T-helper 1 cell treated with Interleukin-12 subunit alpha and Interleukin-12 subunit beta and Interleukin-4 antibody, amounts not matched to agents 30 ng/mL and 1 ng/mL, for 36 hours (primary cell): ENCODE data around the gene NDUFB2. TPM values are rescaled to one million over a fixed set of nuclear protein-coding genes. Genes with fewer than 3 reads are reported as not detected.
"Not testable (repeated sequence)": the region's sequence is repeated elsewhere in the genome, so short reads cannot be mapped to it uniquely, and the experiment has no call there.

Experiments used
- intact Hi-C: fragments of 100-400 bp; cut with micrococcal nuclease; formaldehyde crosslinking; loops from one replicate; pipeline ENCODE4 v1.15.1; 2024
- total RNA-seq: library from RNA; stranded (reverse); gene quantifications from 2 replicates; pipeline ENCODE4 v1.2.3, GENCODE V29; 2022

The NDUFB2 gene
- total RNA-seq, 1 donor from 2014 or later, result 169 TPM

DNA sequence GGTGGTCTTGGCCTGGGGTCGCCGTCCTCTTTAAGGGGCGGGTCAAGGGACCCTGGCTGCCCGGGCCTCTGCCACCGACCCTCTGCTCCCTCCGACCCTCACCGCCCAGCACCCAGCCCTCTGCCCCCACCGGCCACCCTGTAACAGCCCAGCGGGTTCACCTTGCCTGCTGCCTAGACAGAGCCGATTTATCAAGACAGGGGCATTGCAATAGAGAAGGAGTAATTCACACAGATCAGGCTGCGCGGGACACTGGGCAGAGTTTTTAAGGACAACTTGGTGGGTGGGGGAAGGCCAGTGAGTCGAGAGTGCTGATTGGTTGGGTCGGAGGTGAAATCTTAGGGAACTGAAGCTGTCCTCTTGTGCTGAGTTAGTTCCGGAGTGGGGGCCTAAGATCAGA lies 24.5 kb upstream of the NDUFB2 start:
- intact Hi-C loops, result loop anchor here (1.0 to 5.0 kb wide), 3 partner anchors 340 to 1310 kb away; partner anchors contain the start of gene AGK

DNA sequence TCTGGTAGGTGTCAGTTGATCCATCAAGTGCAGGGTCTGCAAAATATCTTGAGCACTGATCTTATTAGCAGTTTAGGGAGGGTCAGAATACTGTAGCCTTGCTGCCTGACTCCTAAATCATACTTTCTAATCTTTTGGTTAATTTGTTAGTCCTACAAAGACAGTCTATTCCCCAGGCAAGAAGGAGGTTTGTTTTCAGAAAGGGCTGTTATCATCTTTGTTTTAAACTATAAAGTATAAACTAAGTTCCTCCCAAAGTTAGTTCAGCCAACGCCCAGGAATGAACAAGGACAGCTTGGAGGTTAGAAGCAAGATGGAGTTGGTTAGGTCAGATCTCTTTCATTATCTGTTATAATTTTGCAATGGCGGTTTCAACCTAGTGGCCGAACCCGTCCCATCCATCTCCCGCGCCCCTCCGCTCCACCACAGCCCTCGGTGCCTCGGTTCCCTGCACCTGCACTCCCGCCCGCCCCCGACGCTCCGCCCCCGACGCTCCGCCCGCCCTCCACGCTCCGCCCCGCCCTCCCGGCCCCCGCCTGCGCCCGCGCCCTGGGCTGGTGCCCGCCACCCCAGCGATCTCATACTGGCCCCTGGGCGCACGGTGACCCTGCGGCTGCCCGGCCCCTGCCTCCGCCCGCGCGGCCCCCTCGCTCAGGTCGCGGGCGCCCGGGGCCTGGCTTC lies 24.0 kb upstream of the NDUFB2 start, which contains the start of gene ADCK2:
Gene ADCK2, plus strand, starts transcription at position 564 of the 681 bp plus-strand sequence. CDS start 386 bp downstream, outside the sequence.
- intact Hi-C loops, result loop anchor here (1.0 to 5.0 kb wide), 6 partner anchors 16 to 1310 kb away; partner anchors contain the start of genes AGK, MKRN1 and NDUFB2

DNA sequence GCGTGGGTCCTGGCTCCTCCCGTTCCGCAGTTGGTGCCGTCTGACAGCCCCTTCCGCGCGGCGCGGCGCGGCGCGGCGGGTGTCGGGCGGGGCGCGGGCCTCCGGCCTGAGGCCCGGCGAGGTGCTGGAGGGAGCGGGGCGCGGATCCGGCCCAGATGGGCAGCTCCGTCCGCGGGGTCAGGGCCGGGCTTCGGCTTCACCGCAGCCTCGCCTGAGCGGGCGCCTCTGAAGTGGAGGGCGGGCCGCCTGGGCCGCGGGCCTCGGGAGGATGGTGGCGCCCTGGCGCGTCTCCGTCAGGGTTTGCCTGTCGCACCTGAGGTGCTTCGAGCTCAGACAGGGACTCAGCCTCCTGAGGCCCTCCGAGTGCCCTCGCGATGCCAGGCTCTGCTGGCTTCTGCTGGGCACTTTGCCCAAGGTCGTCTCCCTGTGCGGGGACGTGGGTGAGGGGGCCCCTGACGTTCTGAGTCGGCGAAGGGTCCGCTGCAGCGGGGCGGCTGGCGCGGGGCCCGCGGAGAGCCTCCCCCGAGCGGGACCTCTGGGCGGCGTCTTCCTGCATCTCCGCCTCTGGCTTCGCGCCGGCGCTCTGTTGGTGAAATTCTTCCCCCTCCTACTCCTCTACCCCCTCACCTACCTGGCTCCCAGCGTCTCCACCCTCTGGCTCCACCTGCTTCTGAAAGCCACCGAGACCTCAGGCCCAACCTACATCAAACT lies 23.3 kb upstream of the NDUFB2 start:
- intact Hi-C loops, result loop anchor here (1.0 to 5.0 kb wide), 5 partner anchors 17 to 1311 kb away; partner anchors contain the start of genes AGK, MKRN1 and NDUFB2

DNA sequence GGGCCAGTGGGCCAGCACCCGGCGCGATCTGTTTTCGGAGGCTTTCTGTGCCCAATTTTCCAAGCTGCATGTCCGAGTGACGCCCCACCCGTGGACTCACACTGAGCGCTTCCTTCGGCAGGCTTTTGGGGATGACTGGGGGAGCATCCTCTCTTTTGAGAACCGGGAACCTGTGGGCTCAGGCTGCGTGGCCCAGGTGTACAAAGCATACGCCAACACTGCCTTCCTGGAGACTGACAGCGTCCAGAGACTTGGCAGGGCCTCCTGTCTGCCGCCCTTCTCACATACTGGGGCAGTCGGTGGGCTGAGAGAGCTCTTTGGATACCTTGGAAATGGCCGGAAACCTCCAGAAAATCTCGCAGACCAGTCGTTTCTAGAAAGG lies 22.7 kb upstream of the NDUFB2 start:
- intact Hi-C loops, result loop anchor here (1.0 to 5.0 kb wide), 5 partner anchors 17 to 1311 kb away; partner anchors contain the start of genes AGK, MKRN1 and NDUFB2

DNA sequence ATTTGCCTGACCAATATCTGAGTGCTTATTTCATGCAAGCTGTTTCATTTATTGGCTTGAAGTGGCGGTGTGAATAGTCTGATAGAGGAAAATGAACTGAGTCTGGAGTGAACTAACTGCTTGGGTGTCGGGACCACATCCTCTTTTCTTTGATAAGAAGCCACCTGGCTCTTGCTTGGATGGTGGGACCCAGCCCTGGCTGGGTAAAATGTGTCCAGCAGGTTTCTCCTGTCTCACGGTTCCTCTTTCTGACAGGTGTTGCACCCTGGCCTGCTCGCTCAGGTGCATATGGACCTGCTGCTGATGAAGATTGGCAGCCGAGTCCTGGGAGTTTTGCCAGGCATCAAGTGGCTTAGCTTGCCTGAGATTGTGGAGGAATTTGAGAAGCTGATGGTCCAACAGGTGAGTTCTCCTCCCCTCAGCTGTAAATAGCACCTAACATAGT lies 22.1 kb upstream of the NDUFB2 start:
- intact Hi-C loops, result loop anchor here (5.0 kb wide), 1 partner anchor 1312 kb away; no protein-coding TSS in a partner anchor

DNA sequence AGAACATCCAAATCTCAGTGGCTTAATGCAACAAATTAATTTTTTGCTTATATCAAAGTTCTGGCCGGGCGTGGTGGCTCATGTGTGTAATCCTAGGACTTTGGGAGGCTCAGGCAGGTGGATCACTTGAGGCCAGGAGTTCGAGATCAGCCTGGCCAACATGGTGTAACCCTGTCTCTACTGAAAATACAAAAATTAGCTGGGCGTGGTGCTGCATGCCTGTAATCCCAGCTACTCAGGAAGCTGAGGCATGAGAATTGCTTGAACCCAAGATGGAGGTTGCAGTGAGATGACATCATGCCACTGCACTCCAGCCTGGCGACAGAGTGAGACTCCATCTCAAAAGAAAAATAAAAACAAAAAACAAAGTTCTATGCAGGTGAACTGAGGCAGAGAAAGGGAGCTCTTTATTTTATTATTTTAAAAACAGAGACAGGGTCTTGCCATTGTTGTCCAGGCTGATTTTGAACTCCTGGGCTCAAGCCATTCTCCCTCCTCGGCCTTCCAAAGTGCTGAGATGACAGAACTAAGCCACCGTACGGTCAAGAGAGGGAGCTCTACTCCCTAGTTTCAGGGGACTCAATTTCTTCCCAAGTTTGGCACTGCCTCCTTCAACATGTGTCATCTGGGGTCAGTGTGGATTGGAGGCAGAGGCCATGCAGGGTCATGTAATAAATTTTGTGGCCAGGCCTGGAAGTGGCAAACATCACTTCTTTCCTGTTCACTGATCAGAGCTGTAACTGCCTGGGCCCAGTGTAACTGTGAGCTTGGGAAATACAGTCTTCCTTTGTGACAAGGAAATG lies 21.4 kb upstream of the NDUFB2 start:
- intact Hi-C loops, result loop anchor here (5.0 kb wide), 1 partner anchor 1313 kb away; no protein-coding TSS in a partner anchor

DNA sequence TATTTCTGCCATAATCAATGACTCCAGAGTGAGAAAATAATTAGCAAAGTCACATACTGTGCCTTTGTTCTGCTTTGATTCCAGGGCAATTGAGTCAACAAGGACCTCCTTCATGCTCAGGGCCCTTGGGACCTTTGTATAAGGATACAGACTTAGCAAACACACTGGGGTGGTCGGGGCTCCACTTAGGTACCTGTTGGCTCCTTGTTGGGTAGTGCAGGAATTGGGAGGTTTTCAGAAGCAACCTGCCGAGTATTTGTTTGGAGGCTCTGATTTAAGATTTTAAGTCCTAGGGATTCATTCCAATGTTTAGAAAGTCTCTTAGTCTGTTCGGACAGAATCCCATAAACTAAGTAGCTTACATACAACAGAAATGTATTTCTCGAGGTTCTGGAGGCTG lies 20.8 kb upstream of the NDUFB2 start:
- intact Hi-C loops, result no loop called here

DNA sequence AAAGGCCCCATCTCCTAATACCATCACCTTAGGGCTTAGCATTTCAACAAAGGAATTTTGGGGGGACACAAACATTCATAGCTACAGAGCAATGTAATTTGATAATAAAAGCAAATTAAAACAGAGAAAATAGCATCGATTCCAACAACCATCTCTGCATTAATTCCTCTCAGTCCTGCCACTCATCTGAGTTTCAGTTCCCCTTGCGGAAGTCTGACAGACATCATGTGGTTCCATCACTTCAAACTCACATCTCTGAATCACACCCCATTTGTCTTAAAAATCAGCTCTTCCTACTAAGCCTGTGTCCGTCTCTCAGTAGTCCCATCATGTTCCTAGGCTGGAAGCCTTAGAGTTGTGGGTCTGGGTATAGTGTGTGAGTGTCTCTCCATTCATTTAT lies 20.2 kb upstream of the NDUFB2 start:
- intact Hi-C loops, result no loop called here

DNA sequence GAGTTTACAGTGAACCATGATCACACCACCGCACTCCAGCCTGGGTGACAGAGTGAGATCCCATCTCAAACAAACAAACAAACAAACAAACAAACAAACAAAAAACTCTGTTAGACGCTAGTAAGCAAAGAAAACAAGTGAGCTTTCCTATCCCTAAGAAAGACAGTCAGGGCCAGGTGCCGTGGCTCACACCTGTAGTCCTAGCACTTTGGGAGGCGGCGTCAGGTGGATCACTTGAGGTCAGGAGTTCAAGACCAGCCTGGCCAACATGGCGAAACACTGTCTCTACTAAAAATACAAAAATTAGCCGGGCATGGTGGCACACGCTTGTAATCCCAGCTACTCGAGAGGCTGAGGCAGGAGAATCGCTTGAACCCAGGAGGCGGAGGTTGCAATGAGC lies 19.6 kb upstream of the NDUFB2 start:
- intact Hi-C loops, result not testable (repeated sequence)

DNA sequence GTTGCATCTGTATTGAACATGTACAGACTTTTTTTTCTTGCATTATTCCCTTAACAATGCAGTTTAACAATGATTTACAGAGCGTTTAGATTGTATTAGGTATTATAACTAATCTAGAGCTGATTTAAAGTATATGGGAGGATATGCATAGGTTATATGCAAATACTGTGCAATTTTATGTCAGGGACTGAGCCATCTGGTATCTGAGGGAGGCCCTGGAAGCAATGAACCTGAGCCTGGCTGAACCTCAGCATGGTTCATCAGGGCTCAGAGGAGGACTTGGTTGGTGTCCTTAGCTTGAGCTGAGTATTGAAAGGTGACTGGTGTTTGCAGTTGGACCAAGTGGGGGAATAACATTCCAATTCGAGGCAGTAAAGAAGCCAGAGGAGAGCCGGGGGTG lies 19.0 kb upstream of the NDUFB2 start:
- intact Hi-C loops, result no loop called here

DNA sequence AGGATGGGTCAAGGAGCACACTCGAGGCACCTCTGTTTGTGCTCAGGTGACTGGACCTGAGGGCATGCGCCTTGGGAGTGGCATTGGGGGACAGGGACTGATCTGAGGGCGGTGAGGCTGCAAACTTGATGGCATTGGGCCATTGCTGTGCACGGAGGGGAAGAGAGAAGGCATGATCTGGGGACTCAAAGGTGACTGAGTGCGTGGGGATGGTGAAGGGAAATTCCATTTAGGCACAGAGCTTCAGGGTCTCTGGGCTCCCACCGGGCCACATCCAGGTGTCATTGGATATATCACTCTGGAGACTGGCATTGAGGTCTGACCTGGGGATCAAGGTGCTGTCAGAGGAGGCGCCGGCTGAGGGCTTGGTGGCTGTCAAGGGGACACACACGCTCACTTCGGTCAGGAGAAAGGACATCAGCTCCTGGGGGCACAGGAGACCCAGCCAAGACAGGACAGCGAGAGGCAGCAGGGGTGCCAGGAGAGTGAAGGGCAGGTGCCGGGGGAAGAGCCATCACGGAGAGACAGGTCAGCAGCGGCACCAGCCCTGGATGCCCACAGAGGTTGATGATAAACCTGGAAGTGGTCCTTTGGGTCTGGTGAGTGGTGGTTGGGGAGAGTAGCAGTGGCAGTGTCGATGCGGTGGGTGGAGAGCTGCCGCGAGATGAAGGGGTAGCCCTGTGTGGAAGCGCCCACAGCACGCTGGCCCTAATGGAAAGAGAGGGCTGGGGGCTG lies 18.3 kb upstream of the NDUFB2 start:
- intact Hi-C loops, result no loop called here

DNA sequence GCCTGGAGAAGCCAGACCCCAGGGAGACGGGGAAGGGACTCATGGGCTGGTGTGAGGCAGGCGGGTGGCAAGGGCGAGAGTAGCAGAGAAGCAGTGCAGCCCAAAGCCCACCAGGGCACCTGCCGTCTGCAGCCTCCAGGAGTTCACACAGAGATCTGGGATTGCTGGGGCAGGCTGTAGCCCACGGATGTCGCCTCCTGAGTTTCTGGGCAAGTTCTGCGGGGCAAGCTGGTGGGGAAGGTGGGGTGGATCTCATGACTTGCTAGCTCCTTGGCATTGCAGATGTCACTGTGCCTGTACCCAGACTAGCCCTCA lies 17.7 kb upstream of the NDUFB2 start:
- intact Hi-C loops, result no loop called here

DNA sequence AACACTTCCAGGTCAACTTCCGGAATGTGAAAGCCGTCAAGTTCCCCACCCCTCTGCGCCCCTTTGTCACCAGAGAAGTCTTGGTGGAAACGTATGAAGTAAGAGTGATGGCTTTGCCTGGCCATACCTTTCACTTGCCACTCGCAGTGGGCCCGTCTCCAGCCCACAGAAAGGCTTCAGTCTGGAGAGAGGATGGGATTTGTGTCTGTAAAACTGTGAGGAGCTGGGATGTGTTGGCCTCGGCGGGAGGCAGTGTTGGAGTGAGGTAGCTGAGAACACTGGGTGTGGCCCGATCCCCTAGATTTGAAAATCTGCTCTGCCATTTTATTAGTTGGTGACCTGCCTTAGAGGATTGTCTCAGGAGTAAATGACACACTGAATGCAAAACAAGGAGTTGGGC lies 17.3 kb upstream of the NDUFB2 start:
- intact Hi-C loops, result no loop called here

DNA sequence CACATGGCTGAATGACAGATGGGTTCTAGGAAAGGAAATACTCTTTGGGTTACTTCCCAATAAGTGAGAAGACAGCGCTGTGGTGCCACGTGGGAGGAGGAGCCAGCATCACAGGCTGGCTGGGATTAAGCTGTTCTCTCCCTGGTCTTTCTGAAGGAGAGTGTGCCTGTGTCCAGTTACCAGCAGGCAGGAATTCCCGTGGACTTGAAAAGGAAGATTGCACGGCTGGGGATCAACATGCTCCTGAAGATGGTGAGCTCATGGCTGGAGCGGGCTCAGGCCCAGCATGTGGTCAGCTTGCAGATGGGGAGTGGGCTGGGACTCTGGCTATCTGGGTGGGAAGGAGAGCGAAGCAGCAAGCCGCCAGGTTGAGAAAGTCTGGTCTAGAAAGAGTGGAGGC lies 15.6 kb upstream of the NDUFB2 start:
- intact Hi-C loops, result no loop called here

DNA sequence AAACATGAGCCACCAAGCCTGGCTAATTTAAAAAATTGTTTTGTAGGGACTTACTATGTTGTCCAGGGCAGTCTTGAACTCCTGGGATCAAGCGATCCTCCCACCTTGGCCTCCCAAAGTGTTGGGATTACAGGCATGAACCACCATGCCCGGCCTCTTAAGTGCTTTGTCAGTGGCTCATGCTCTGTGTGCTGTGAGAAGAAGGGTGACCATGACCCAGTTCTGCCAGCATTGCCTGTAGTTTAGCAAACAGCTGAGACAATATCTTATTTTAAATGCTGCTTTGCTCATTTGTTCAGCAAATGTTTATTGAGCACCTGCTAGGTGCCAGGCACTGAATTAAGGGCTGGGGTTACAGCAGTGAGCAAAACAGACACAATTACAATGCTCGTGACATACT lies 14.7 kb upstream of the NDUFB2 start:
- intact Hi-C loops, result no loop called here

DNA sequence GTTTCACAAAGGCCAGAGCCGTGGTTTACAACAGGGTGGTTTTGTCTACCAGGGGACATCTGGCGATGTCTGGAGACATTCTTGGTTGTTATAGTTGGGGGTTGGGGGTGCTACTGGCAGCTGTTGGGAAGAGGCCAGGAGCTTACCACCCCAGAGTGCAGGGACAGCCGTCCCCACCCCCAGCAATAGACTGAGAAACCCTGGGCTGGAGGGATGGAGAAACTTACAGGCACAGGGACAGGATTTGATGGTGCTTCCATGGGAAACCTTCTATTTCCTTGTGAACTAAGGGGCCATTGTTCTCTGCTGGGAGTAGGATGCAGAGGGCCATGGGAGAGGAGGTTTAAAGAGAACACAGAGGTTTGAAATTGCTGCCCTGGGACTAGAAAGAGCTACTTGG lies 12.9 kb upstream of the NDUFB2 start:
- intact Hi-C loops, result no loop called here

DNA sequence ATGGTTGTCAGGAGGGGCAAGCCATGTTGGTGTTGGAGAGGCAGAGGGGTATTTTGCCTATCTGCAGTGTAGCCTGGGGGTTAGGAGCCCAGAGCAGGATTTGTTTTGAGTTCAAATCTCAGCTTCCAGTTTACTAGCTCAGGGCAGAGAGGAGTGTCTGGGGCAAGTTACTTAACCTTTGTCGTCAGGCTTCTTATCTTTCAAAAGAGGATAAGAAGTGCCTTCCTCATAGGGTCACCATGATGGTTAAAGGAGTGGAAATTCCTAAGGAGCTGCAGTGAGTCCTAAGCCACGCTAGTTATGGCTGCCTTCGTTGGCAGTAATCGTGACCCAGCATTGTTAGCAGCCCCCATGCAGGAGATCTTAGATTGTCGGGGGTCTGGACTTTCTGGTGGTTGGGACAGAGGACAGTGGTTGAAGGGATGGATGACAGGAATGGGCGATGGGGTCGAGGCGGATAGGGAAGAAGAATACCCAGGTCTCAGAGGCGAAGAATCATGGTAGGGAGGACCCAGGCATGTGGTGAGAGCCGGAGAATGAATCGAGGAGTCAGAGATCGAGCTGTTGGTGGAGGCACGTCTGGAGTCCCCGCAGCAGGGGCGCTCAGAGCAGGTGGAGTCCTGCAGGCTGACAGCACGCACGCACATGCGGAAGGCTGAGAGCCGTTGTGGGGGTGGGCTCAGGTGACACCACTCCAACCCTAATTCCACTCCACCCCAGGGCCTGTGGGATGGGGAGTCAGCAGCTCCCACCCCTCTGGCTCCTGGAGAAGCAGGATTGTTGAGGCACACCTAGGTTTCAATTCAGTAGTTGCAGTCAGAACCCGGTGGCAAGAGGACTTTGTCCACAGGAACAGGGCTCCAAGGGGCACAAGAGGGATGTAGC lies 12.2 kb upstream of the NDUFB2 start:
- intact Hi-C loops, result no loop called here

DNA sequence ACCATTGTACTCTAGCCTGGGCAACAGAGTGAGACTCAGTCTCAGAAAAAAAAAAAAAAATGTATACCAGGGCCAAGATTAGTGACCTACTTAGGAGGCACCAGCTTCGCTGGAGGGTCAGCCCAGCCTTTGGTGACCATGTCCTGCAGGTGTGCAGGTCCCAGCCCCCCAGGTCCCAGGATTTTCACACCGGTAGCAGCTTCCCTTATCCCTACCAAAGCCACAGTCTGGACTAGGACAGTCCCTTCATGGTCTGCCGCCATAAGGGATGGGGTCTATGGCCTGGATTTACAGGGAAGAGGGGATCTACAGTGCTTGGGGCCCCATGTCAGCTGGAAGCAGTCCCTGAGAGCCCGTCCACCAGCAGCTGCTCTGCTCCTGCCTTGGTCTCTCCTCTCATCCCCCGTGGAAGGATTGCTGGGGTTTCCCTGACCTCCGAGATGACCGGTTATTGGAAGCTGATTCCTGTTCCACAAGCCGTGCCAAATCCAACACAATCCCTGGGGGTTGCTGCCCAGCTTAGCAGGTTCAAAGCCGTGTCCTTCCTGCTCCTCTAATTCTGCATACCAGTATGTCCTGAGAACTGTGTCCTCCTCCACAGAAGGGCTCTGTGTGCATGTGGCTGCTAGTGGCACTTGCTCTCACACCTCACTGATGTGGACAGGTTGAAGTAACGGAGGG lies 11.0 kb upstream of the NDUFB2 start:
- intact Hi-C loops, result no loop called here

DNA sequence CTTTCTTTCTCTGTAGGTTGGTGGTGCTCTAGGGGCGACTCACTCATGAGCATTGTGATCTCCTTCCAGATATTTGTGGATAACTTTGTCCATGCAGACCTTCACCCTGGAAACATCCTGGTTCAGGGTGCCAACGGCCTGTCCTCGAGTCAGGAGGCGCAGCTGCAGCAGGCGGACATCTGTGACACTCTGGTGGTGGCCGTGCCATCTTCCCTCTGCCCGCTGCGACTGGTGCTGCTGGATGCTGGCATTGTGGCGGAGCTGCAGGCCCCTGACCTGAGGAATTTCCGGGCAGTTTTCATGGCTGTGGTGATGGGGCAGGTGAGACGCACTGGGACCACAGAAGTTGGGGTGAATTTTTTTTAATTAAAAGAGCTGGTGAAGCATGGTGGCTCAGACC lies 9.6 kb upstream of the NDUFB2 start:
- intact Hi-C loops, result no loop called here
